ENCODE data around the gene SLC2A10. TPM values are rescaled to one million over a fixed set of nuclear protein-coding genes. Genes with fewer than 3 reads are reported as not detected.

SLC2A10 gene
- total RNA-seq, 1 experiment from 2014 or later, result 33.6 TPM

- BruUV-seq (replicated peaks), result no TSS peak
- H4K20me1 ChIP-seq (ENCODE audit: insufficient read depth), result 0 out of 2 replicates have a peak, but pooled peaks cover 5% of the 10 kb centered on the region
- no peak for DNase-seq
- no peaks in the 10 kb centered on the region for H3K36me3 ChIP-seq (ENCODE audit: low read depth)
- no peaks in the 10 kb centered on the region for H3K27me3 ChIP-seq (ENCODE audit: insufficient read depth, low read depth)
- intact Hi-C loops (cut with micrococcal nuclease; ENCODE audit: unreplicated experiment), result no loop called here
- no peaks in the 10 kb centered on the region for H3K4me1 ChIP-seq (replicated peaks; ENCODE audit: insufficient read depth)
- no peaks in the 10 kb centered on the region for H3F3A ChIP-seq (ENCODE audit: insufficient read depth, low read depth)
- no peak overlapping the region for H3K4me3 ChIP-seq
- H3K9me2 ChIP-seq (ENCODE audit: insufficient read depth), result no peaks in the 10 kb centered on the region
- H3K4me2 ChIP-seq, result no peak overlapping the region
- ChIA-PET CTCF (no interaction called here), POLR2A (ENCODE audit: unreplicated experiment) (no interaction called here)
- TF ChIP-seq EZH2 (IDR thresholded peaks at IDR 0.05; ENCODE audit: low read depth), result no peak
- no peak for TF ChIP-seq CTCF (conservative IDR thresholded peaks at IDR 0.05)
- no peaks in the 10 kb centered on the region for H3K79me2 ChIP-seq (ENCODE audit: low read depth)
- H3K9me3 ChIP-seq (ENCODE audit: insufficient read depth, low read depth), result no peaks in the 10 kb centered on the region
- no peak overlapping the region for H2AFZ ChIP-seq
- no peak overlapping the region for H3K27ac ChIP-seq
These were observed 37.4 kb upstream of the SLC2A10 start for GRCh38 chr20:46671866-46672542.

GRCh38 chr20:46672543-46673148, 36.8 kb upstream of the SLC2A10 start:
- TF ChIP-seq EZH2 (IDR thresholded peaks at IDR 0.05; ENCODE audit: low read depth) (no peak), CTCF (conservative IDR thresholded peaks at IDR 0.05) (no peak)
- no TSS peak for BruUV-seq (replicated peaks)
- intact Hi-C loops (cut with micrococcal nuclease; ENCODE audit: unreplicated experiment), result no loop called here

GRCh38 chr20:46673394-46674252, 35.8 kb upstream of the SLC2A10 start:
- Histone ChIP-seq H3F3A (ENCODE audit: insufficient read depth, low read depth) (no peaks in the 10 kb centered on the region), H3K9me3 (ENCODE audit: insufficient read depth, low read depth) (no peaks in the 10 kb centered on the region), H3K79me2 (ENCODE audit: low read depth) (no peaks in the 10 kb centered on the region), H2AFZ (no peak overlapping the region), H3K4me1 (replicated peaks; ENCODE audit: insufficient read depth) (no peaks in the 10 kb centered on the region), H3K9me2 (ENCODE audit: insufficient read depth) (no peaks in the 10 kb centered on the region), H4K20me1 (ENCODE audit: insufficient read depth) (0 out of 2 replicates have a peak, but pooled peaks cover 5% of the 10 kb centered on the region), H3K4me3 (no peak overlapping the region), H3K4me2 (no peak overlapping the region), H3K27me3 (ENCODE audit: insufficient read depth, low read depth) (no peaks in the 10 kb centered on the region), H3K36me3 (ENCODE audit: low read depth) (no peaks in the 10 kb centered on the region), H3K27ac (no peak overlapping the region)
- DNase-seq, result no peak
- intact Hi-C loops (cut with micrococcal nuclease; ENCODE audit: unreplicated experiment), result no loop called here
- TF ChIP-seq CTCF (conservative IDR thresholded peaks at IDR 0.05) (no peak), EZH2 (IDR thresholded peaks at IDR 0.05; ENCODE audit: low read depth) (no peak)
- BruUV-seq (replicated peaks), result no TSS peak
- POLR2A ChIA-PET (ENCODE audit: unreplicated experiment), result no interaction called here
- CTCF ChIA-PET, result no interaction called here

More at GRCh38 chr20:46672543-46673148, 36.8 kb upstream of the SLC2A10 start:
- H3K4me1 ChIP-seq (replicated peaks; ENCODE audit: insufficient read depth), result no peaks in the 10 kb centered on the region
- no peaks in the 10 kb centered on the region for H3F3A ChIP-seq (ENCODE audit: insufficient read depth, low read depth)
- H2AFZ ChIP-seq, result no peak overlapping the region
- DNase-seq, result no peak
- H4K20me1 ChIP-seq (ENCODE audit: insufficient read depth), result 0 out of 2 replicates have a peak, but pooled peaks cover 5% of the 10 kb centered on the region
- H3K36me3 ChIP-seq (ENCODE audit: low read depth), result no peaks in the 10 kb centered on the region
- H3K4me2 ChIP-seq, result no peak overlapping the region
- no peak overlapping the region for H3K4me3 ChIP-seq
- H3K27me3 ChIP-seq (ENCODE audit: insufficient read depth, low read depth), result no peaks in the 10 kb centered on the region
- ChIA-PET POLR2A (ENCODE audit: unreplicated experiment) (no interaction called here), CTCF (no interaction called here)
- no peaks in the 10 kb centered on the region for H3K9me2 ChIP-seq (ENCODE audit: insufficient read depth)
- H3K9me3 ChIP-seq (ENCODE audit: insufficient read depth, low read depth), result no peaks in the 10 kb centered on the region
- H3K27ac ChIP-seq, result no peak overlapping the region
- H3K79me2 ChIP-seq (ENCODE audit: low read depth), result no peaks in the 10 kb centered on the region

Data from PC-9 (cell line).